KOPT-K1 (cell line): ENCODE results near the gene CD300C.
"Not testable (repeated sequence)": the region's sequence is repeated elsewhere in the genome, so short reads cannot be mapped to it uniquely, and the experiment has no call there.

ENCODE experiments used
- H3K27ac ChIP-seq: fragments of 200-600 bp; sonication (generic); 2 replicates; pipeline ENCODE4 v1.5.1; 2016; ENCODE audit warnings: antibody characterized with exemption, mild to moderate bottlenecking, low read depth, low read length; ENCODE audit not compliant: poor library complexity, severe bottlenecking
- H3K36me3 ChIP-seq: fragments of 200-600 bp; sonication (generic); 2 replicates; pipeline ENCODE4 v1.5.1; 2017; ENCODE audit warnings: antibody characterized with exemption, mild to moderate bottlenecking, low read length, moderate library complexity; ENCODE audit not compliant: insufficient read depth
- H3K9me3 ChIP-seq: fragments of 200-600 bp; sonication (generic); 2 replicates; pipeline ENCODE4 v1.5.1; 2017; ENCODE audit warnings: antibody characterized with exemption, low read length, mild to moderate bottlenecking; ENCODE audit not compliant: insufficient read depth, poor library complexity, severe bottlenecking

Gene CD300C

DNA sequence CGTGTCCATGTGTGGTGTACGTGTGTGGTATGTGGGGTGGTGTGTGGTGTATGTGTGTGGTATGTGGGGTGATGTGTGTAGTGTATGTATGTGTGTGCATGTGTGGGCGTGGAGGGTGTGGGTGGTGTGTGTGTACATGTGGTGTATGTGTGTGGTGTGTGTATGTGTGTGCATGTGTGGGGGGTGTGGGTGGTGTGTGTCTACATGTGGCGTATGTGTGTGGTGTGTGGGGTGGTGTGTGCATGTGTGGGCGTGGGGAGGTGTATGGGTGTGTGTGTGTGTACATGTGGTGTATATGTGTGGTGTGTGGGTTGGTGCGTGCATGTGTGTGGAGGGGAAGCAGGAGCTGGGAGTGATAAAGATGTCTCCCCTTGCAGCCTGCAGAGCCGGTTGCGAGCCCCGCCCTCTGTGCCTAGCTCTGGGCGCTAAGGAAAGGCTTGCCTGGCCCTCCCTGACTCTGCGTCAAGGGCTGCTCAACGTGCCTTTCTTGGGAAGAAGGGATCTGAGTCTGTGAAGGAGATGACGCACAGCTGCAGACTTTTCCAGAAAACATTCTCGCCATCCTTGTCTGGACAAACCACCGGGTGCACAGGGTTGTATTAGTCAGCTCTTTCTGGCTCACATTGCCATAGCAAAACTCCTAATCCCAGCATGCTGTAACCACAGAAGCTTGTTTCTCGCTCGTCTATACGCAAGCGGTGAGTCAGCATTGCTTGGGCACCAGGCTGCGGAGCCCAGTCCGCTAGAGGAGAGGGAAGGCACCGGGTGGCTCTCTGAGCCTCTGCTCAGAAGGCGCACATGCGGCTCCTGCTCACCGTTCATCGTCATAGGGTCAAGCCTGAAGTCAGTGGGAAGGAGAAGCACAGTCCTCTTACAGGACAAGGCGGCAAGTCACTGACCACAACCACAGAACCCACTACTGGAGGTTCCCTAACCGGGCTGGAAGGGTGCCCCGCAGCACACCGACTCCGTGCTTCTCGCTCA, 23.4 kb upstream of the CD300C start:
- H3K36me3 ChIP-seq, result no peaks in the 10 kb centered on the region
- H3K9me3 ChIP-seq, result no peaks in the 10 kb centered on the region
- H3K27ac ChIP-seq, result no peak overlapping the region

- H3K36me3 ChIP-seq, result no peaks in the 10 kb centered on the region
- H3K27ac ChIP-seq, result no peak overlapping the region
- no peaks in the 10 kb centered on the region for H3K9me3 ChIP-seq
Measured at GRCh38 chr17:74568106-74568873, 22.4 kb upstream of the CD300C start.

DNA sequence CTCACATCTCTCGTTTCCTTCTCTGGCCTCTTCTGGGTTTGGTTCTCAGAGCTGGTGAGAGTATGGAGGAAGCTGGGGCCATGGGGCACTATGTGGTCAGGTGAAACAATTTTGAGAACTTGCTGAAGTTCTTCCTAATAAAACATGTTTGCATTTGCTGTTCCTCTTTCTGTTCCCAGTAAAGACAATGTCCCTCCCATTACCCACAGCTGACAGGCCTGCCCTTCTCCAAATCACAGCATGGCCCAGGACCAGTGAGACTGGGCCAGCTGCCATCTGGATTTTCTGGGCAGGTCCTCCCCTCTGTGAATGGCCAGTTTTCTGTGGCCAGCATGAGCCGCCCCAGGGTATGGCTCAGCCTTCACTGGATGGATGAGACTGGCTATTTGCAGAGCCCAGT, 21.5 kb upstream of the CD300C start, which contains the start of gene CD300H:
Gene CD300H (minus strand): TSS at position 113 of the 400 bp plus-strand sequence.
- Histone ChIP-seq H3K27ac (no peak within 1 kb of the TSS), H3K36me3 (no peaks in the 10 kb centered on the region), H3K9me3 (no peaks in the 10 kb centered on the region)

- H3K27ac ChIP-seq, result no peak overlapping the region
- no peaks in the 10 kb centered on the region for H3K9me3 ChIP-seq
- no peaks in the 10 kb centered on the region for H3K36me3 ChIP-seq
Measured at GRCh38 chr17:74566132-74566753, 20.3 kb upstream of the CD300C start.

- Histone ChIP-seq H3K9me3 (no peaks in the 10 kb centered on the region), H3K27ac (no peak overlapping the region), H3K36me3 (no peaks in the 10 kb centered on the region)
Measured at GRCh38 chr17:74565126-74565525, 19.2 kb upstream of the CD300C start.

DNA sequence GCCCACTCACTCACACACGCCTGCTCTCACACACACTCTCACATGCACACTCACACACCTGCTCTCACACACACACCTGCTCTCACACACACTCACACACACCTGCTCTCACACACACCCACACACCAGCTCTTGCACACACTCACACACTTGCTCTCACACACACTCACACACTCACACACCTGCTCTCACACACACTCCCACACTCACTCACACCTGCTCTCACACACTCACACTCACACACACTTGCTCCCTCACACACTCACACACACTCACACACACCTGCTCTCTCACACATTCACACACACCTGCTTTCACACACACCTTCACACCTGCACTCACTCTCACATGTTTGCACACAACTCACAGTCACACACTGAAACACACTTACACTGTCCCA, 17.4 kb upstream of the CD300C start:
- H3K36me3 ChIP-seq, result no peaks in the 10 kb centered on the region
- no peak overlapping the region for H3K27ac ChIP-seq
- H3K9me3 ChIP-seq, result peaks cover 5% of the 10 kb centered on the region

- no peaks in the 10 kb centered on the region for H3K36me3 ChIP-seq
- H3K9me3 ChIP-seq, result peaks cover 11% of the 10 kb centered on the region
- H3K27ac ChIP-seq, result no peak overlapping the region
Measured at GRCh38 chr17:74561586-74561985, 15.7 kb upstream of the CD300C start.

GRCh38 chr17:74558882-74559519, 13.1 kb upstream of the CD300C start:
- no peak overlapping the region for H3K27ac ChIP-seq
- peaks cover 11% of the 10 kb centered on the region for H3K9me3 ChIP-seq
- H3K36me3 ChIP-seq, result no peaks in the 10 kb centered on the region

GRCh38 chr17:74558402-74558801, 12.5 kb upstream of the CD300C start:
- H3K9me3 ChIP-seq, result peaks cover 11% of the 10 kb centered on the region
- H3K36me3 ChIP-seq, H3K27ac ChIP-seq: not testable (repeated sequence)

DNA sequence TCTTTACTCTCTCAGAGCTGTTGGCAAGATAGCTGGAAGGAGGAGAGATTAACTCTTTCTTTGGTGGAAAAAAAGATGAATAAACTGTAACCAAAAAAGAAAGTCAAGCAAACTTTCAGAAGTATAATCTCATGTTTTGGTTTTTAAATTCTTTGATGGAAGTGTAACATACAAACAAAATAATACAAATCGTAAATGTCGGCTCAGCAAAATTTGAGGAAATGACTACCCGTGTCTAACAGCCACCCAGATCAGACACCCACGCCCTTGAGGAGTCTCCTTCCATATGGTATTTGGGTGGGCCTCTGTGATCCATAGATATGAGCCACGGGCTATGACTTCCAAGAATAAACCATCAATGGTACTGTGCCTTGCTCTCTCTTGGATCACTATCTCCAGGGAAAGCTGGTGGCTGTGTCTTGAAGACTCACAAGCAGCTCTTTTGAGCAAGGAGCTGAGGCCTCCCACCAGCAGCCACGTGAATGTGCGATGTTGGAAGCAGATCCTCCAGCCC, 9.6 kb upstream of the CD300C start:
- no peaks in the 10 kb centered on the region for H3K36me3 ChIP-seq
- no peak overlapping the region for H3K27ac ChIP-seq
- H3K9me3 ChIP-seq, result peaks cover 11% of the 10 kb centered on the region

DNA sequence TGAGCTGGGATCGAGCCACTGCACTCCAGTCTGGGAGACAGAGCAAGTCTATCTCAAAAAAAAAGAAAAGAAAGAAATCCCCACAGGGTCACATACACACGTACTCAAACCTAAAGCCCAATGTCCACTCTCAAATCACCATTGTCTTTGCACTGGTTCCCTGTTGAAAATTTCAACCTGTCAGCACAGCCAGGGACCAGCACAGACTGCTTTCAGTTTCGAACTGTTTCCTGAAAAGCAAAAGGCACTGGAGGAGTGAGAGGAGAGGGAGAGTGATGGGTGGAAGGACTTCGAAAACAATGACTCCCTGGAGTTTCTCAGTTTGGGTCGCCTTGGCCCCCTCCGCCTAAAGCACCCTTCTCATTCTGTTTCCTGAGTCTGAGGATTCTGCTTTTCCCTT, 9.0 kb upstream of the CD300C start:
- H3K27ac ChIP-seq, result no peak overlapping the region
- H3K36me3 ChIP-seq, result no peaks in the 10 kb centered on the region
- H3K9me3 ChIP-seq, result peaks cover 11% of the 10 kb centered on the region

DNA sequence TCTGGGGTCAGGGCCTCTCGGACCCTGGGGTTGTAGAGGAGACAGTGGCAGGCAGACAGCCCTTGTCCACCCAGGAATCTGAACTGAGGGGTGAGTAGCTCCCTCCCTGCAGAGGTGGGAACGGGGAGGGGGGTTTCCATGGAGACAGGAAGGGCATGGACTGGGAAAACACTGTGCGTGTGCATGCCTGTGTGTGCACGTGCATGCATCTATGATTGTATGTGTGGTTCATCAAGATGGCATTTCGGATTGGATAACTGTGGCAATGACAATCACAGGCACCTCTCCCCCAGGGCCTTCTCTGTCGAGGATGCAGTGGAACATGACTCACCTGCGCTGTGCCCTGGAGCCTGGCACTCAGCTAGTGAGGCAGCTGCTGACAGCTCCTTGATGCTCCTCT, 6.1 kb upstream of the CD300C start:
- no peaks in the 10 kb centered on the region for H3K9me3 ChIP-seq

GRCh38 chr17:74550602-74551001, 4.7 kb upstream of the CD300C start:
- Histone ChIP-seq H3K9me3 (no peaks in the 10 kb centered on the region), H3K36me3 (no peaks in the 10 kb centered on the region), H3K27ac (no peak overlapping the region)

More for the DNA sequence above, 6.1 kb upstream of the CD300C start:
- no peaks in the 10 kb centered on the region for H3K36me3 ChIP-seq
- H3K27ac ChIP-seq, result no peak overlapping the region

DNA sequence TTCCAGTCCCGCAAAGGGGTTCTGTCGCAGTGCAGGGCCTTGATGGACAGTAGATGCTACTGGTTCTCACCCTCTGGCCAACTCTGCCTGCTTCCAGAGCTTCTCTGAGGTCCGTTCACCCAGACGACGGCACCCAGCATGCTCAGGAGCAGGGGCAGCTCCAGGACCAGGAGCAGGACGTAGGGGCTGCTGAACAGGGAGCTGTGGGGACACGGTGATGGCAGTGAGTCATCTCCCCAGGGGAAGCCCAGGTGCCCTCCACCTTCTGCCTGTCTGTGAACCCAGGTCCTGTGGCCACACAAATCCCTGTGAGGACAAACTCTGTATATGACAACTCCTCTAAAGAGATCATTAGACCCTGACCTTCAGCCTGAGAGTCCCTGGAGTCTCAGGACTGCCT, 3.4 kb upstream of the CD300C start:
- no peaks in the 10 kb centered on the region for H3K36me3 ChIP-seq
- no peak overlapping the region for H3K27ac ChIP-seq
- no peaks in the 10 kb centered on the region for H3K9me3 ChIP-seq
